SK-N-SH (cell line): ENCODE measurements around the gene KCNJ2.

Experiments
- EP300 ChIP-seq, 2 experiments: IDR thresholded peaks; 2 replicates each; pipeline versions ENCODE4 v1.4.0 to v1.6.1; 2012; ENCODE audit warnings: borderline replicate concordance in 1 of 2, low read depth in 1 of 2, low read length in 1 of 2
- EZH2phosphoT487 ChIP-seq: fragments of 200-600 bp; sonication (generic); IDR thresholded peaks from 2 replicates; pipeline ENCODE4 v1.6.1; 2017; ENCODE audit warnings: low read depth, mixed run types, mild to moderate bottlenecking, antibody characterized with exemption, moderate library complexity, borderline replicate concordance
- FOXM1 ChIP-seq: IDR thresholded peaks from 2 replicates; pipeline ENCODE4 v1.4.0; 2012; ENCODE audit warnings: low read depth, mild to moderate bottlenecking
- JUND ChIP-seq: IDR thresholded peaks from 2 replicates; pipeline ENCODE4 v1.4.0; 2012
- NFIC ChIP-seq: IDR thresholded peaks from 2 replicates; pipeline ENCODE4 v1.4.0; 2012; ENCODE audit warnings: borderline replicate concordance
- POLR2AphosphoS5 ChIP-seq: IDR thresholded peaks from 2 replicates; pipeline ENCODE4 v1.6.1; 2012; ENCODE audit warnings: low read depth, low read length
- SMC3 ChIP-seq: IDR thresholded peaks from 2 replicates; pipeline ENCODE4 v1.6.1; 2012; ENCODE audit warnings: low read depth, low read length, improper control_type of control experiment
- TAF1 ChIP-seq: IDR thresholded peaks from 2 replicates; pipeline ENCODE4 v1.6.1; 2012; ENCODE audit warnings: low read depth, mild to moderate bottlenecking, low read length, moderate library complexity, borderline replicate concordance
- TF ChIP-seq, protein P1 (sequence below): fragments of 200-600 bp; sonication (generic); IDR thresholded peaks from 2 replicates; pipeline ENCODE4 v1.6.1; 2017; ENCODE audit warnings: antibody characterized with exemption, mild to moderate bottlenecking, moderate library complexity

DNA sequence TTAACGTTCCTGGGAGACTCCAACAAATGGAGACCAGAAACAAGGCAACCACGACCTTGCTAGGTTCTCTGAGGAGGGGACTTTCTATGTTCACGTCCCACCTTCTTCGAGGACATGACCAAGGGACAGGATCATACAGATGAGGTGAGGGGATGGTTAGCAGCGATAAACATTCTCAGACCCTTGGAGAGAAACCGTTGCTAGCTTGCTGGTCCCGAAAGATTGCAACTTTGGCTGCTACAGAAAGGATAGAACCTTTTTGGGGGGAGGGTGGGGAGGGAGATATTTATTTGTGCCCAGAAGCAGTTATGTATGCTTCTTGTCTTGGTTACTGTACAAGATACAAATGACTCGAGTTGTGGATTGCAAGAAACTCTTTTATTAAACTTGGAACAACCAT is 35.3 kb upstream of the KCNJ2 start:
- TF ChIP-seq EP300 (IDR thresholded peaks at IDR 0.05; ENCODE audit: borderline replicate concordance in 1 of 2, low read depth in 1 of 2, low read length in 1 of 2) (no peak), TAF1 (no peak), JUND (no peak), NFIC (no peak), POLR2AphosphoS5 (no peak), SMC3 (no peak), FOXM1 (no peak), EZH2phosphoT487 (no peak)
- TF ChIP-seq, protein P1, sequence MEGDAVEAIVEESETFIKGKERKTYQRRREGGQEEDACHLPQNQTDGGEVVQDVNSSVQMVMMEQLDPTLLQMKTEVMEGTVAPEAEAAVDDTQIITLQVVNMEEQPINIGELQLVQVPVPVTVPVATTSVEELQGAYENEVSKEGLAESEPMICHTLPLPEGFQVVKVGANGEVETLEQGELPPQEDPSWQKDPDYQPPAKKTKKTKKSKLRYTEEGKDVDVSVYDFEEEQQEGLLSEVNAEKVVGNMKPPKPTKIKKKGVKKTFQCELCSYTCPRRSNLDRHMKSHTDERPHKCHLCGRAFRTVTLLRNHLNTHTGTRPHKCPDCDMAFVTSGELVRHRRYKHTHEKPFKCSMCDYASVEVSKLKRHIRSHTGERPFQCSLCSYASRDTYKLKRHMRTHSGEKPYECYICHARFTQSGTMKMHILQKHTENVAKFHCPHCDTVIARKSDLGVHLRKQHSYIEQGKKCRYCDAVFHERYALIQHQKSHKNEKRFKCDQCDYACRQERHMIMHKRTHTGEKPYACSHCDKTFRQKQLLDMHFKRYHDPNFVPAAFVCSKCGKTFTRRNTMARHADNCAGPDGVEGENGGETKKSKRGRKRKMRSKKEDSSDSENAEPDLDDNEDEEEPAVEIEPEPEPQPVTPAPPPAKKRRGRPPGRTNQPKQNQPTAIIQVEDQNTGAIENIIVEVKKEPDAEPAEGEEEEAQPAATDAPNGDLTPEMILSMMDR: no peak
